ENCODE data around the gene CEP72. TPM values are rescaled to one million over a fixed set of nuclear protein-coding genes. Genes with fewer than 3 reads are reported as not detected.
"Not testable (repeated sequence)": the region's sequence is repeated elsewhere in the genome, so short reads cannot be mapped to it uniquely, and the experiment has no call there.

CEP72 gene
- total RNA-seq, 1 experiment from 2014 or later, result 16.4 TPM

DNA sequence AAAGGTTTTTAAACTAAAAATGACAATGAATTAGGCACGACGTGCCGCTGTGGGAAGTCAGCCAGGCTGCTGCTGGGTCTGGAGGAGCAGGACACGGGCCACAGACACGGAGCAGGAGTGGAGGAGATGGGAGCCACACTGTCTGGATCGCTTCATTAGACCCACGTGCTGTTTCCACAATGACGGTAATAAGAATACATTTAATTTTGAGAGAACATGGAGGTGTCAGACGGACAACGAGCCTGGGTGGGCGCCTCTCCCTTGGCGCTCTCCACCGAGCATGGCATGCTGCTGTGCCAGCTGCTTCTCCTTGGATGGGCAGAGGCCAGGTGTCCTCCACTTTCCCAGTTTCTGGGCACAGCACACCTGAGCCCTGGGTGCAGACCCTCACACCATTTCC lies 68.7 kb downstream of the CEP72 start:
- CTCF ChIA-PET; intact Hi-C loops (cut with micrococcal nuclease); H3K27me3 Mint-ChIP-seq (ENCODE audit: insufficient read depth, unreplicated experiment); H3K4me1 Mint-ChIP-seq (ENCODE audit: insufficient read depth, unreplicated experiment); H3K27ac Mint-ChIP-seq (ENCODE audit: low read depth, unreplicated experiment); H3K9me3 Mint-ChIP-seq (ENCODE audit: unreplicated experiment); H3K4me3 Mint-ChIP-seq (ENCODE audit: unreplicated experiment); DNase-seq (ENCODE audit: unreplicated experiment); POLR2A ChIA-PET; H3K36me3 Mint-ChIP-seq (ENCODE audit: insufficient read depth, unreplicated experiment); BruUV-seq (replicated peaks): not testable (repeated sequence)

DNA sequence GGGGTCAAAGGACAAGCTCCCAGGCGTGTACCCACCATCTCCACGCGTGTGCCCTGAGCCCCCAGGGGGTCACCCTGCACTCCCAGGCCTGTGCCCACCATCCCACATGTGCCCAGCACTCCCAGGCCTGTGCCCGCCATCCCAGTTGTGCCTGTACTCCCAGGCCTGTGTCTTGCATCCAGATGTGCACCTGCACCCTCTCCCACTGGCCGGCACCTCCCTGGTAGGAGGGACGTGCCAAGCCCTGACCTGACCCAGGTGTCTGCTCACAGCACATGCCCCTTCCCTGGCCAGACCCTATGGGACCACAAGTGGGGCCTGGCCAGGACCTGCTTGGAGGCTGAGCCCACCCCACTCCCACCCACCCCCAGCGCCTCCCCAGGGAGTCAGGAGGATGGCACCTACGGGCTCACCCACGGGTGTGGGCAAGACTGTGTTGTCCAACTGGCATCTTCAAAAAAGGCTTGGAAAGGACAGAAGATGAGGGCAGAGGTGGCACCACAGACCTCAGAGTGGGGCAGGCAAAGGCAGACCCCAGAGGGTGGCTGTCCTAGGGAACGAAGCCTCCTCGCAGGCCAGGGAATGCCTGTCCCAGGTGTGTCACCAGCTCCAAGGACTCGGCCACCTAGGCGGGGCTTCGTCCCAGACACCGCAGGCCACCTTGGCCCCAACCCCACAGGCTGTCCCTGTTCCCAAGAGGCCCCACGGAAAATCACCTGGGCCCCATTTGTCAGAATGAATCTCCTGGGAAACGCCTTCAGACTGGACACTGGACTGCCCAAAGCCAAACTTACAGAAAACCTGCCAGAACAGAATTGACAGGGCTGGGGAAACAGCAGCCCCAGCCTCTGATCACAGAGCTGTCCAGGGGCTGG lies 69.4 kb downstream of the CEP72 start:
- POLR2A ChIA-PET; H3K27me3 Mint-ChIP-seq (ENCODE audit: insufficient read depth, unreplicated experiment); H3K4me1 Mint-ChIP-seq (ENCODE audit: insufficient read depth, unreplicated experiment); H3K36me3 Mint-ChIP-seq (ENCODE audit: insufficient read depth, unreplicated experiment); intact Hi-C loops (cut with micrococcal nuclease); DNase-seq (ENCODE audit: unreplicated experiment); H3K9me3 Mint-ChIP-seq (ENCODE audit: unreplicated experiment); CTCF ChIA-PET; H3K27ac Mint-ChIP-seq (ENCODE audit: low read depth, unreplicated experiment); H3K4me3 Mint-ChIP-seq (ENCODE audit: unreplicated experiment); BruUV-seq (replicated peaks): not testable (repeated sequence)

DNA sequence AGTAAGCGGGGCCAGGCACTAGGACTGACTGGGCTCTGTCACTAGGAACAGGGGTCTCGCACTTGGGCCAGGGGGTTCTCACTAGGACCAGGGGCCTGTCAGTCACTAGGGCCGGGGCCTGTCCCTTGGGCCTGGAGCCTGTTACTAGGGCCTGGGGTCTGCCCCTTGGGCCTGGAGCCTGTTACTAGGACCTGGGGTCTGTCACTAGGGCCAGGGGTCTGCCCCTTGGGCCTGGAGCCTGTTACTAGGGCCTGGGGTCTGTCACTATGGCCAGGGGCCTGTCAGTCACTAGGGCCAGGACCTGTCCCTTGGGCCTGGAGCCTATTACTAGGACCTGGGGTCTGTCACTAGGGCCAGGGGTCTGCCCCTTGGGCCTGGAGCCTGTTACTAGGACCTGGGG lies 70.1 kb downstream of the CEP72 start:
- H3K4me3 Mint-ChIP-seq (ENCODE audit: unreplicated experiment); DNase-seq (ENCODE audit: unreplicated experiment); intact Hi-C loops (cut with micrococcal nuclease); H3K9me3 Mint-ChIP-seq (ENCODE audit: unreplicated experiment); H3K27me3 Mint-ChIP-seq (ENCODE audit: insufficient read depth, unreplicated experiment); H3K27ac Mint-ChIP-seq (ENCODE audit: low read depth, unreplicated experiment); CTCF ChIA-PET; H3K36me3 Mint-ChIP-seq (ENCODE audit: insufficient read depth, unreplicated experiment); H3K4me1 Mint-ChIP-seq (ENCODE audit: insufficient read depth, unreplicated experiment); BruUV-seq (replicated peaks): not testable (repeated sequence)
- POLR2A ChIA-PET, result interaction anchor here (0.6 kb wide), 1 partner anchor 230 kb away, joined by 3 read pairs; no protein-coding TSS in a partner anchor

DNA sequence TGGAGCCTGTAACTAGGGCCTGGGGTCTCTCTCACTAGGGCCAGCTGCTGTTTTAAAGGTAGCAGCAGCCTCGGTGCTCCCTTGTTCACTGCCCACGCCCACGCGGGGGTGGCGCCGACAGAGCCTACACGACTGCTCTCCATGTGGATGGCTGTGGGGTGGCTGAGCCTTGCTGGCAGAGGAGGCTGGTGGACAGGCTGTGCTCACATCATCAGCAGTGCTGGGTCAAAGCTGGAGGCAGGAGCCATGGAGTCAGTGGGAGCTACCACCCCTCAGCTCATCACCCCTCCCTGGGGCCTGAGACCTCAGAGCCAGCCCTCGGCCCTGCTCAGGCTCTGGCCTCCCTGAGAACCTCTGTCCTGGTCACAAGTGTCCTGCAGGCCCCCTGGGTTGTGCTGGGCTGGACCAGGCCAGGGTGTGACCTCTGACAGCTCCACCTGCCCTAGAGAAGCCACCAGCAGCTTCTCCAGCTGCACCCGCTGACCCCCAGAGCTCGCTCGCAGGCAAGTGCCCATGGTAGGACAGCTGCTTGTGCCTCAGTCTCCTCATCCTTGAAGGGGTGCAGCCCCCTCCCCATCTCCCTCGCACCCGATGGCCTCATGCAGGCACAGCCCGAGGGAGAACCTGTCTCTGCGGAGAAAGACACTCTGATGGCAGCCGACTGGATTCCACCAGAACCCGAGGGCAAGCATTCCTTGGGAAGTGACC lies 70.7 kb downstream of the CEP72 start:
- H3K9me3 Mint-ChIP-seq (ENCODE audit: unreplicated experiment); H3K4me1 Mint-ChIP-seq (ENCODE audit: insufficient read depth, unreplicated experiment); BruUV-seq (replicated peaks); H3K27me3 Mint-ChIP-seq (ENCODE audit: insufficient read depth, unreplicated experiment); H3K36me3 Mint-ChIP-seq (ENCODE audit: insufficient read depth, unreplicated experiment); H3K27ac Mint-ChIP-seq (ENCODE audit: low read depth, unreplicated experiment); intact Hi-C loops (cut with micrococcal nuclease); CTCF ChIA-PET; H3K4me3 Mint-ChIP-seq (ENCODE audit: unreplicated experiment); DNase-seq (ENCODE audit: unreplicated experiment): not testable (repeated sequence)
- POLR2A ChIA-PET, result interaction anchor here (0.6 kb wide), 1 partner anchor 229 kb away, joined by 3 read pairs; no protein-coding TSS in a partner anchor

DNA sequence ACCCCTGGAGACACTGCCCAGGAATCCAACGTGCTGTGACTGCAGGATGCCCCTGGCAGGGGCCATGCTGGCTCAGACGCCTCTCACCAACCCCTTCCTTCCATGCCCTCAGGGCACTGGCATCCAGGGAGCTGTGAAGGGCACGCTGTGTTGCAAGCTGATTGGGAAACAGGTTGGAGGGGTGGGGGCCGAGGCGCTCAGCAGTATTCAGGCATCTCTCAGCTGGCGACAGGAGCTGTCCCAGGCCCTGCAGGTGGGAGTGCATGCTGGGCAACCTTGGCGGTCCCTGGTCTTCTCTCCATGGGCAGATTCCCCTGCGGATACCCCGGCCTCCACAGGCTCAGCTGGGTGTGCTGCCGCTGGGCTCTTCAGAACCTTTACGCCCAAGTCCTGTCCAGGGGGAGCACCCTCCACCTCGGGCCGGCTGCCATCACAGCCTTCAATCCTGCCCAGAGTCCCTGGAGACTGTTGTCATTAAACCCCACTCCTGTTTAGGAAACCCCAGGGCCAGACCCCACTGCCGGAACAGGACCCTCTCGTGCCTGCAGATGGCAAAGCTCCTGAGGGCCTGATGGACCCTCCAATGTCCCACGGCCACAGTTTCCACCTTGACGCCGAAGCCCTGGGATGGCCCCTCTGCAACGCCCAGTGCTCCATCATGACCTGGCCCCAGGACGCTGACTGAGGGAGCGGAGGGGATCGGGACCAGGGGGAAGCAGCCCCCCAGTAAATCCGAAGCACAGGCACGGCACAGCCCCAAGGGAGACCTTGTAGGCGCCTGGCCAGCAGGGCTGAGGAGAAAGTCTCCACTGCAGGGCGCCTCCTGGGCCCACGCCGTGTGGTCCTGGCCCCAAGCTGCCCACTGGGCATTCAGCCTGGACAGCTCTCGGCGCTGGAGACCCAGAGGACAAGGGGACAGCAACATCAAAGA lies 71.7 kb downstream of the CEP72 start:
- intact Hi-C loops (cut with micrococcal nuclease), result no loop called here
- Mint-ChIP-seq H3K27me3 (ENCODE audit: insufficient read depth, unreplicated experiment) (no peaks in the 10 kb centered on the region), H3K27ac (ENCODE audit: low read depth, unreplicated experiment) (no peak overlapping the region), H3K4me3 (ENCODE audit: unreplicated experiment) (no peak overlapping the region), H3K36me3 (ENCODE audit: insufficient read depth, unreplicated experiment) (no peaks in the 10 kb centered on the region), H3K4me1 (ENCODE audit: insufficient read depth, unreplicated experiment) (no peaks in the 10 kb centered on the region), H3K9me3 (ENCODE audit: unreplicated experiment) (no peaks in the 10 kb centered on the region)
- BruUV-seq (replicated peaks), result no TSS peak
- ChIA-PET CTCF (interaction anchor here (0.6 kb wide), 1 partner anchor 165 kb away, joined by 3 read pairs; no protein-coding TSS in a partner anchor), POLR2A (interaction anchor here (0.8 kb wide), 1 partner anchor 1265 kb away, joined by 3 read pairs; no protein-coding TSS in a partner anchor)
- TF ChIP-seq, protein P1, sequence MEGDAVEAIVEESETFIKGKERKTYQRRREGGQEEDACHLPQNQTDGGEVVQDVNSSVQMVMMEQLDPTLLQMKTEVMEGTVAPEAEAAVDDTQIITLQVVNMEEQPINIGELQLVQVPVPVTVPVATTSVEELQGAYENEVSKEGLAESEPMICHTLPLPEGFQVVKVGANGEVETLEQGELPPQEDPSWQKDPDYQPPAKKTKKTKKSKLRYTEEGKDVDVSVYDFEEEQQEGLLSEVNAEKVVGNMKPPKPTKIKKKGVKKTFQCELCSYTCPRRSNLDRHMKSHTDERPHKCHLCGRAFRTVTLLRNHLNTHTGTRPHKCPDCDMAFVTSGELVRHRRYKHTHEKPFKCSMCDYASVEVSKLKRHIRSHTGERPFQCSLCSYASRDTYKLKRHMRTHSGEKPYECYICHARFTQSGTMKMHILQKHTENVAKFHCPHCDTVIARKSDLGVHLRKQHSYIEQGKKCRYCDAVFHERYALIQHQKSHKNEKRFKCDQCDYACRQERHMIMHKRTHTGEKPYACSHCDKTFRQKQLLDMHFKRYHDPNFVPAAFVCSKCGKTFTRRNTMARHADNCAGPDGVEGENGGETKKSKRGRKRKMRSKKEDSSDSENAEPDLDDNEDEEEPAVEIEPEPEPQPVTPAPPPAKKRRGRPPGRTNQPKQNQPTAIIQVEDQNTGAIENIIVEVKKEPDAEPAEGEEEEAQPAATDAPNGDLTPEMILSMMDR (IDR thresholded peaks at IDR 0.05; ENCODE audit: unreplicated experiment), result no peak
- DNase-seq (ENCODE audit: unreplicated experiment), result peak; percentile 88
